CD1c-positive myeloid dendritic cell (primary cell): ENCODE results near the gene ADA.
"Not testable (repeated sequence)": the region's sequence is repeated elsewhere in the genome, so short reads cannot be mapped to it uniquely, and the experiment has no call there.

Experiments used
- DNase-seq: peaks from one replicate; pipeline ENCODE4 v3.0.0-alpha.2; 2016; ENCODE audit errors: extremely low spot score

The ADA gene

GRCh38 chr20:44678990-44679611 lies 27.6 kb upstream of the ADA start:
- DNase-seq = no peak

- no peak for DNase-seq
Observed at GRCh38 chr20:44678242-44678641, 26.7 kb upstream of the ADA start.

GRCh38 chr20:44672318-44672902 lies 20.9 kb upstream of the ADA start:
- DNase-seq = not testable (repeated sequence)

- DNase-seq = peak; percentile 28
Observed at GRCh38 chr20:44671541-44671940, 20.0 kb upstream of the ADA start.

- DNase-seq = not testable (repeated sequence)
Observed at GRCh38 chr20:44670851-44671250, 19.4 kb upstream of the ADA start.

- no peak for DNase-seq
Observed at GRCh38 chr20:44666066-44666465, 14.6 kb upstream of the ADA start.

- DNase-seq = peak; percentile 72
Observed at GRCh38 chr20:44664131-44664530, 12.6 kb upstream of the ADA start.

- DNase-seq = no peak
Observed at GRCh38 chr20:44662261-44662660, 10.8 kb upstream of the ADA start.

GRCh38 chr20:44660581-44660980 lies 9.1 kb upstream of the ADA start:
- DNase-seq = peak; percentile 34

- DNase-seq = no peak
Observed at GRCh38 chr20:44659931-44660330, 8.4 kb upstream of the ADA start.

- no peak for DNase-seq
Observed at GRCh38 chr20:44658810-44659209, 7.3 kb upstream of the ADA start.

- no peak for DNase-seq
Observed at GRCh38 chr20:44657875-44658274, 6.4 kb upstream of the ADA start.

- DNase-seq = no peak
Observed at GRCh38 chr20:44656448-44656847, 4.9 kb upstream of the ADA start.

GRCh38 chr20:44654210-44654609 lies 2.7 kb upstream of the ADA start:
- DNase-seq = not testable (repeated sequence)

GRCh38 chr20:44653546-44653945 lies 2.0 kb upstream of the ADA start:
- no peak for DNase-seq

- no peak for DNase-seq
Observed at GRCh38 chr20:44651434-44651683, 140 bp downstream of the ADA start.

- DNase-seq = no peak
Observed at GRCh38 chr20:44650771-44651433, 597 bp downstream of the ADA start.

- DNase-seq = no peak
Observed at GRCh38 chr20:44649976-44650375, 1.5 kb downstream of the ADA start.

- DNase-seq = peak; percentile 42
Observed at GRCh38 chr20:44649126-44649525, 2.4 kb downstream of the ADA start.

GRCh38 chr20:44648579-44648978 lies 2.9 kb downstream of the ADA start:
- DNase-seq = no peak

- DNase-seq = no peak
Observed at GRCh38 chr20:44648068-44648467, 3.4 kb downstream of the ADA start.

- peak; percentile 78 for DNase-seq
Observed at GRCh38 chr20:44646641-44647274, 4.7 kb downstream of the ADA start.

GRCh38 chr20:44646023-44646640 lies 5.4 kb downstream of the ADA start:
- peak; percentile 64 for DNase-seq
